H1 (cell line): ENCODE measurements around the gene ACTR2. TPM values are rescaled to one million over a fixed set of nuclear protein-coding genes. Genes with fewer than 3 reads are reported as not detected.

Experiments
- KDM1A ChIP-seq: fragments of 200-600, 300-600 bp; sonication (generic); IDR thresholded peaks from 2 replicates; pipeline ENCODE4 v1.7.1; 2016; ENCODE audit warnings: mild to moderate bottlenecking, low read length, borderline replicate concordance
- RBBP5 ChIP-seq: IDR thresholded peaks from 2 replicates; pipeline ENCODE4 v1.7.1; 2012; ENCODE audit warnings: low read depth, mild to moderate bottlenecking, inconsistent platforms, low read length, moderate library complexity, borderline replicate concordance
- TAF1 ChIP-seq: IDR thresholded peaks from 2 replicates; pipeline ENCODE4 v1.6.1; 2011; ENCODE audit warnings: mild to moderate bottlenecking, low read depth, low read length
- polyA plus RNA-seq, 7 experiments: library from polyadenylated mRNA; depleted of rRNA in 3 of 7; stranded (reverse) in 5 of 7; unstranded in 2 of 7; fragments of >200 nt in 5 of 7; fragments of 200-250 nt in 2 of 7; gene quantifications; 1 replicate in 5 of 7; 2 replicates in 1 of 7; 4 replicates in 1 of 7; pipeline versions ENCODE4 v1.2.1 to v1.2.3, GENCODE V29; 2011 to 2013; ENCODE audit warnings: missing spikeins in 2 of 7, mixed read lengths in 2 of 7
- total RNA-seq: library from RNA; stranded (reverse); fragmentation: NEBNext Ultra II Directional; extraction: Animal tissue kit (Norgen Biotek cat#: 25700); gene quantifications from 2 replicates; pipeline ENCODE4 v1.2.1, GENCODE V29; 2021

Gene ACTR2
- total and polyA plus RNA-seq, 2 of the 8 experiments (the other 6 are each of a cell fraction or from before 2014, with no cell fraction given) = 28.3 to 171 TPM

DNA sequence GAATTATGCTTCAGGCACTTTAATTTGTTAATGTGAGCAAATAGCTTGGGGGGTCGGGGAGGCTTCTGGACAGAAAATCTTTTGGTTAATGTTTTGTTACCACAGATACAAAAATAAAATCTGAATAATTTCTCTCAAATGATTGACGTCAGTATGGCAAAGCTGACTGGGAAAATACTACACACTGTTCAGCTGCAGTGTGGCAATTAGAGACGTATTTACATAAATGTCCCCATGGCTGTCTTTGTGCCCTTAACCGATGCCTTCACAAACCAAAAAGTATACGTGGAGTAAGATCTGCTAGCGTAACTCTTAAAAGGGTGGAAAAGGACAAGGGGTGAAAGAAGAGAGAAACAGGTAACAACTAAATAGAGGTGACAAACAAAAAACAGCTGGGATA lies 83.4 kb downstream of the ACTR2 start (continued):
- TF ChIP-seq TAF1 = no peak
- TF ChIP-seq KDM1A = no peak
- no peak for TF ChIP-seq RBBP5
